Mesendoderm (in vitro differentiated cells): ENCODE data around the gene NKX3-2. TPM values are rescaled to one million over a fixed set of nuclear protein-coding genes. Genes with fewer than 3 reads are reported as not detected.

Experiments
- DNase-seq: peaks from one replicate; pipeline ENCODE4 v3.0.0; 2013
- H2AK5ac ChIP-seq: 2 replicates; pipeline ENCODE4 v1.6.1; 2013; ENCODE audit warnings: low read length, inconsistent platforms
- H2BK120ac ChIP-seq: 2 replicates; pipeline ENCODE4 v1.6.1; 2013; ENCODE audit warnings: low read depth, mild to moderate bottlenecking, low read length, moderate library complexity, mixed read lengths
- H2BK15ac ChIP-seq: replicated peaks from 2 replicates; pipeline ENCODE4 v1.6.1; 2013; ENCODE audit warnings: low read depth, mild to moderate bottlenecking, moderate library complexity
- H2BK5ac ChIP-seq: 2 replicates; pipeline ENCODE4 v1.6.1; 2013; ENCODE audit warnings: low read length, inconsistent platforms
- H3K18ac ChIP-seq: 2 replicates; pipeline ENCODE4 v1.6.1; 2013; ENCODE audit warnings: mild to moderate bottlenecking, low read length, mixed read lengths
- H3K23ac ChIP-seq: one replicate; pipeline ENCODE4 v1.6.1; 2013; ENCODE audit warnings: low read length
- H3K27ac ChIP-seq: 2 replicates; pipeline ENCODE4 v1.5.1; 2013; ENCODE audit warnings: low read depth, mild to moderate bottlenecking, inconsistent platforms, low read length, moderate library complexity
- H3K27me3 ChIP-seq: 2 replicates; pipeline ENCODE4 v1.6.1; 2013; ENCODE audit warnings: low read length, control low read depth, mild to moderate bottlenecking, inconsistent platforms; ENCODE audit not compliant: insufficient read depth, poor library complexity
- H3K36me3 ChIP-seq: 2 replicates; pipeline ENCODE4 v1.6.1; 2013; ENCODE audit warnings: low read length, inconsistent platforms; ENCODE audit not compliant: control insufficient read depth, insufficient read depth
- H3K4ac ChIP-seq: one replicate; pipeline ENCODE4 v1.6.1; 2013; ENCODE audit warnings: low read depth, mild to moderate bottlenecking, low read length, moderate library complexity
- H3K4me1 ChIP-seq: 2 replicates; pipeline ENCODE4 v1.6.1; 2013; ENCODE audit warnings: low read depth, low read length, inconsistent platforms; ENCODE audit not compliant: control insufficient read depth
- H3K4me2 ChIP-seq: 2 replicates; pipeline ENCODE4 v1.6.1; 2013; ENCODE audit warnings: low read length
- H3K4me3 ChIP-seq: 2 replicates; pipeline ENCODE4 v1.5.1; 2013; ENCODE audit warnings: mild to moderate bottlenecking, low read length
- H3K56ac ChIP-seq: one replicate; pipeline ENCODE4 v1.6.1; 2013; ENCODE audit warnings: low read length
- H3K79me1 ChIP-seq: 2 replicates; pipeline ENCODE4 v1.6.1; 2013; ENCODE audit warnings: low read length, inconsistent platforms
- H3K79me2 ChIP-seq: 2 replicates; pipeline ENCODE4 v1.6.1; 2013; ENCODE audit warnings: mild to moderate bottlenecking, low read length; ENCODE audit not compliant: control insufficient read depth, insufficient read depth
- H3K9ac ChIP-seq: 2 replicates; pipeline ENCODE4 v1.6.1; 2013; ENCODE audit warnings: low read length, inconsistent platforms
- H4K5ac ChIP-seq: one replicate; pipeline ENCODE4 v1.6.1; 2013; ENCODE audit warnings: low read length
- H4K8ac ChIP-seq: one replicate; pipeline ENCODE4 v1.6.1; 2013; ENCODE audit warnings: low read depth, mild to moderate bottlenecking, control low read depth, low read length, moderate library complexity
- WGBS: extraction: QIAGEN DNeasy Blood & Tissue Kit; methylation state at CpG from one replicate; pipeline ENCODE4 v1.1.7; 2013; ENCODE audit warnings: low lambda C conversion rate, missing lambda C conversion rate; ENCODE audit not compliant: insufficient coverage; ENCODE audit errors: extremely low coverage; 5-methylcytosine and 5-hydroxymethylcytosine counted together
- polyA plus RNA-seq, 2 experiments: library from polyadenylated mRNA; stranded (reverse); fragments of 200-250 nt; gene quantifications; one replicate each; pipeline ENCODE4 v1.2.3, GENCODE V29; 2013

NKX3-2 gene
- 0.11 TPM for polyA plus RNA-seq (2013, experiment 1 of 2)
- polyA plus RNA-seq (2013, experiment 2 of 2), result 0.13 TPM

GRCh38 chr4:13543839-13544605 is at the start of gene NKX3-2:
Gene NKX3-2, minus strand, starts transcription at chr4:13544508. Its CDS starts 94 bp downstream, at chr4:13544414.
- Histone ChIP-seq H4K8ac (no peak within 1 kb of the TSS), H3K4me1 (peaks cover 1% of the 10 kb centered on the region), H3K27ac (peak within 1 kb of the TSS; percentile 66), H3K4me2 (peak within 1 kb of the TSS; percentile 66), H3K79me2 (no peaks in the 10 kb centered on the region), H3K27me3 (peaks cover 64% of the 10 kb centered on the region), H2BK5ac (no peak within 1 kb of the TSS), H3K9ac (peak within 1 kb of the TSS; percentile 55), H2BK15ac (no peak within 1 kb of the TSS), H3K23ac (no peak within 1 kb of the TSS), H4K5ac (no peak within 1 kb of the TSS), H3K36me3 (no peaks in the 10 kb centered on the region), H3K56ac (peak within 1 kb of the TSS; percentile 56), H3K4ac (no peak within 1 kb of the TSS), H3K79me1 (no peaks in the 10 kb centered on the region), H3K4me3 (peak within 1 kb of the TSS; percentile 18), H2BK120ac (no peak within 1 kb of the TSS), H3K18ac (peak within 1 kb of the TSS; percentile 91), H2AK5ac (no peak within 1 kb of the TSS)
- no CpG with 5 or more reads among the region's 96 CpGs for WGBS
- DNase-seq, result no peak

GRCh38 chr4:13592220-13592619 is 47.9 kb upstream of the NKX3-2 start:
- H3K4me1 ChIP-seq, result no peaks in the 10 kb centered on the region
- H4K8ac ChIP-seq, result no peak overlapping the region
- H3K4me2 ChIP-seq, result no peak overlapping the region
- no peak overlapping the region for H2BK120ac ChIP-seq
- no peaks in the 10 kb centered on the region for H3K27me3 ChIP-seq
- no peaks in the 10 kb centered on the region for H3K79me2 ChIP-seq
- H2BK15ac ChIP-seq, result no peak overlapping the region
- no peak overlapping the region for H2BK5ac ChIP-seq
- no peak overlapping the region for H3K27ac ChIP-seq
- H2AK5ac ChIP-seq, result no peak overlapping the region
- H4K5ac ChIP-seq, result no peak overlapping the region
- no peak overlapping the region for H3K4ac ChIP-seq
- no peak overlapping the region for H3K18ac ChIP-seq
- no peak for DNase-seq
- no peak overlapping the region for H3K9ac ChIP-seq
- peaks cover 2% of the 10 kb centered on the region for H3K36me3 ChIP-seq
- H3K56ac ChIP-seq, result no peak overlapping the region
- no peak overlapping the region for H3K4me3 ChIP-seq
- H3K23ac ChIP-seq, result no peak overlapping the region
- no peaks in the 10 kb centered on the region for H3K79me1 ChIP-seq
- no CpG with 5 or more reads among the region's 4 CpGs for WGBS

- H3K23ac ChIP-seq, result no peak overlapping the region
Measured at GRCh38 chr4:13590766-13591165, 46.5 kb upstream of the NKX3-2 start.

GRCh38 chr4:13588954-13589353 is 44.6 kb upstream of the NKX3-2 start:
- Histone ChIP-seq H3K79me1 (no peaks in the 10 kb centered on the region), H3K23ac (no peak overlapping the region), H2BK15ac (no peak overlapping the region), H3K56ac (no peak overlapping the region), H3K4me3 (no peak overlapping the region), H3K4ac (no peak overlapping the region), H3K18ac (no peak overlapping the region), H3K27me3 (no peaks in the 10 kb centered on the region), H3K4me1 (no peaks in the 10 kb centered on the region), H3K27ac (no peak overlapping the region), H2BK5ac (no peak overlapping the region), H2BK120ac (no peak overlapping the region), H4K8ac (no peak overlapping the region), H4K5ac (no peak overlapping the region), H3K79me2 (no peaks in the 10 kb centered on the region), H2AK5ac (no peak overlapping the region), H3K36me3 (peaks cover 2% of the 10 kb centered on the region), H3K4me2 (no peak overlapping the region), H3K9ac (no peak overlapping the region)
- no peak for DNase-seq

More at GRCh38 chr4:13590766-13591165, 46.5 kb upstream of the NKX3-2 start:
- no peak overlapping the region for H3K4me2 ChIP-seq
- H3K9ac ChIP-seq, result no peak overlapping the region
- no peak overlapping the region for H4K5ac ChIP-seq
- DNase-seq, result no peak
- H3K79me2 ChIP-seq, result no peaks in the 10 kb centered on the region
- H3K36me3 ChIP-seq, result peaks cover 2% of the 10 kb centered on the region
- H3K4ac ChIP-seq, result no peak overlapping the region
- no peaks in the 10 kb centered on the region for H3K4me1 ChIP-seq
- no peak overlapping the region for H3K56ac ChIP-seq
- no peak overlapping the region for H3K27ac ChIP-seq
- H2BK15ac ChIP-seq, result no peak overlapping the region
- H3K27me3 ChIP-seq, result no peaks in the 10 kb centered on the region
- H4K8ac ChIP-seq, result no peak overlapping the region
- no peak overlapping the region for H2AK5ac ChIP-seq
- no CpG with 5 or more reads among the region's 2 CpGs for WGBS
- no peak overlapping the region for H2BK5ac ChIP-seq
- no peaks in the 10 kb centered on the region for H3K79me1 ChIP-seq
- H2BK120ac ChIP-seq, result no peak overlapping the region
- H3K18ac ChIP-seq, result no peak overlapping the region
- no peak overlapping the region for H3K4me3 ChIP-seq

GRCh38 chr4:13584481-13584880 is 40.2 kb upstream of the NKX3-2 start:
- Histone ChIP-seq H3K4me2 (no peak overlapping the region), H3K27ac (no peak overlapping the region), H2BK5ac (no peak overlapping the region), H2BK120ac (no peak overlapping the region), H3K36me3 (peaks cover 6% of the 10 kb centered on the region), H4K5ac (no peak overlapping the region), H3K9ac (no peak overlapping the region), H3K79me2 (no peaks in the 10 kb centered on the region), H2BK15ac (no peak overlapping the region), H4K8ac (no peak overlapping the region), H3K4me3 (no peak overlapping the region), H3K18ac (no peak overlapping the region), H3K27me3 (no peaks in the 10 kb centered on the region), H3K23ac (no peak overlapping the region), H3K56ac (no peak overlapping the region), H3K4me1 (no peaks in the 10 kb centered on the region), H3K4ac (no peak overlapping the region), H2AK5ac (no peak overlapping the region), H3K79me1 (no peaks in the 10 kb centered on the region)
- no CpG with 5 or more reads among the region's 5 CpGs for WGBS
- DNase-seq, result no peak

- Histone ChIP-seq H3K27ac (no peak overlapping the region), H2BK120ac (no peak overlapping the region), H3K27me3 (no peaks in the 10 kb centered on the region), H3K4ac (no peak overlapping the region), H2BK15ac (no peak overlapping the region), H2AK5ac (no peak overlapping the region), H4K8ac (no peak overlapping the region), H2BK5ac (no peak overlapping the region), H3K9ac (no peak overlapping the region), H3K56ac (no peak overlapping the region), H4K5ac (no peak overlapping the region), H3K79me1 (no peaks in the 10 kb centered on the region), H3K18ac (no peak overlapping the region), H3K4me1 (no peaks in the 10 kb centered on the region), H3K4me3 (no peak overlapping the region), H3K4me2 (no peak overlapping the region), H3K36me3 (peaks cover 6% of the 10 kb centered on the region), H3K23ac (no peak overlapping the region), H3K79me2 (no peaks in the 10 kb centered on the region)
- DNase-seq, result no peak
- no CpG with 5 or more reads among the region's 2 CpGs for WGBS
Measured at GRCh38 chr4:13580036-13580435, 35.7 kb upstream of the NKX3-2 start.
